Left hindlimb (tissue), 1 donor: Measurements from ENCODE around the gene OTUD1.

Experiments
- DNase-seq: peaks from one replicate; pipeline ENCODE4 v3.0.0-alpha.2; 2018

The OTUD1 gene

DNA sequence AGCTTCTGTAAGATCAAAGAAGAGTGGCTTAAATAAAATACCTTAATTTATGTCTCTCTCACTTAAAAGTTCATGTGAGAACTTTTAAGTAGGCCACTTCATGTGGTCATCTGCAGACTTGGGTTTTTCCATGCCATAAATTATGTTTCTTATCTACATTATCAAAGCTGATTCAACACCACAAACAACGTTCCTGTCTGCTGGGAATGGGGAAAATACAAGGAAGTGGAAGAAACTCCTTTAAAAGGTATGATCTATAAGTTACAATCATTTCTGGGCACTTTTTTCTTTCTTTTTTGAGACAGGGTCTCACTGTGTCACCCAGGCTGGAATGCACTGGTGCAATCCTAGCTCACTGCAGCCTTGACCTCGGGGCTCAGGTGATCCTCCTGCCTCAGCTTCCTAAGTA, 16.9 kb upstream of the OTUD1 start:
- DNase-seq = no peak

DNA sequence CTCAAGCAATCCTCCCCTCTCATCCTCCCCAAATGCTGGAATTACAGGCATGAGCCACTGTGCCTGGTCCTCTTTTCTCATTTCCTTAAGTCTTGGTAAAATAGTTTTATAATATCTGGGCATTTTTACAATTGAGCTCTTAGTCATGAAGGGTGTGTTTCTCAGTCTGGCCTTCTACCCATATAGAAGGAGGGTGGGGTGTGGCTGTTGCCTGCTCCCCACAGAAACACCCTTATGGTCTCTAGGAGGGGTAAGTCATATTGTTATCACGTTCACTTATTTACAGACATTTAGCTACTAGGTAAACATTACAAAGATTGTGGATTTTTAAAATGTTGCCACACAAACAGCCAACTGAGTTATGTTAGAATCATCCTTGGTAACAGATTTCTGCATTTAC, 6.7 kb upstream of the OTUD1 start:
- no peak for DNase-seq

DNA sequence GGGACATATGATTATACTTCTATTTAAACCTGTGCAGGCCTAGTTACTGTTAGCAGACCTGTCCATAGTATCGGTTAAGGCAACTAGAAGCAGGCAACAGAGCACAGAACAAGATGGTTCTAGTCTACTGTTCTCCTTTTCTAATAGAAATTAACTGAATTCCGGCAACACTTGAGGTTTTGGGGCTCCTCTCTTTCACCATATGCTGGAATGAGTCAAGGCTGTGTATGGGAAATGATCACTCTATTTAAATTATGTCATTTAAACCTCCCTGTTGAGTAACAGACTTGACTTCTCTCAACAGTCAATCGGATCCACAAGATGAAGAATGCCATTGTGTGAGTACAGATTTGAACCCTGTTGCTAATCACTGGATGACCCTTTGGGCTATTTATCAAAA, 6.2 kb upstream of the OTUD1 start:
- no peak for DNase-seq

- DNase-seq = no peak
Observed at GRCh38 chr10:23433701-23434100, 5.2 kb upstream of the OTUD1 start.

GRCh38 chr10:23435378-23435777, 3.5 kb upstream of the OTUD1 start:
- no peak for DNase-seq

DNA sequence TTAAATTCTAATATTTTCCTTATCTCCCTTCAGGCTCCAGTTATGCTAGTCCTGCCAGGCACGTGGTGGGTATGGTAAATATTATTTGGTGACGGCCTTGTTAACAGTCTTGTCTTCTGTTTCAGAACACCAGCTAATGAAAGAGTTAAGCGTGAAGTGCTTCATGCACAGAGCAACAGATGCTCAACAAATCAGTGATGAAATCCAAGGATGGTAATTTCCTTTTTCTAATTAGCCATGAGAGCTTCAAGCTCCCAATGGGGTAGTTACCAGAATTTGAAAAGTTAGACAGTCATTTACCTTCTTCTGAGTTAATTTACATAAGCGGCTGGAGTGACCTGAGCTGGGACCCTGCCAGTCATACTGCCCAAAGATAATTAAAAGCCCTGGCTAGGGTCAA, 1.9 kb upstream of the OTUD1 start:
- DNase-seq = no peak

GRCh38 chr10:23437963-23438546, 820 bp upstream of the OTUD1 start:
- no peak for DNase-seq

DNA sequence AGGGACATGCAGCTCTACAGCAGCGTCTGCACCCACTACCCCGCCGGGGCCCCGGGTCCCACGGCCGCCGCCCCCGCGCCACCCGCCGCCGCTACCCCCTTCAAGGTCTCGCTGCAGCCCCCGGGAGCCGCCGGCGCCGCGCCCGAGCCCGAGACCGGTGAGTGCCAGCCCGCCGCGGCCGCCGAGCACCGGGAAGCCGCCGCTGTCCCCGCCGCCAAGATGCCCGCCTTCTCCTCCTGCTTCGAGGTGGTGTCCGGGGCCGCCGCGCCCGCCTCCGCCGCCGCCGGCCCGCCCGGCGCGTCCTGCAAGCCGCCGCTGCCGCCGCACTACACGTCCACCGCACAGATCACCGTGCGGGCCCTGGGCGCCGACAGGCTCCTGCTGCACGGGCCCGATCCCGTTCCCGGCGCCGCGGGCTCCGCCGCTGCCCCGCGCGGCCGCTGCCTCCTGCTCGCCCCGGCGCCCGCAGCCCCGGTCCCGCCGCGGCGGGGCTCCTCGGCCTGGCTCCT, 631 bp downstream of the OTUD1 start:
- DNase-seq = no peak

- peak; percentile 42 for DNase-seq
Observed at GRCh38 chr10:23439961-23440889, 1.4 kb downstream of the OTUD1 start.

DNA sequence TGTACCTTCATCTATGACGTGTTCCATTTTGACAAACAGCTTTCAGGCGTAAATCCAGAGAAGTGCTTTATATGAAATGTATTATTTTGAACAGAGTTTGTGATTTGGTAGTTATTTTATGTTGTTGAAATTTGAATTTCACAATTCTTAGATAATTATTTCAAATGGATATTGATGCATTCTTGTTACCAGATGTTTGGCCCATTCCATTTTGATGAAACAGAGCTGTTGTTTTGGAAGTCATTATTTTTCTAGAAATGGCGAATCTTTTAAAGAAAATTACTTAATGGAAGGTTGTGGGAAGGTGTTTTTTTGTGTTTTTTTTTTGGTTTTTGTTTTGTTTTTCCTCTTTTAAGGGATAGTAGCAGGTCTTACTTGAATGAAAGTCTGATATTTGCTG, 2.4 kb downstream of the OTUD1 start:
- DNase-seq = no peak

DNA sequence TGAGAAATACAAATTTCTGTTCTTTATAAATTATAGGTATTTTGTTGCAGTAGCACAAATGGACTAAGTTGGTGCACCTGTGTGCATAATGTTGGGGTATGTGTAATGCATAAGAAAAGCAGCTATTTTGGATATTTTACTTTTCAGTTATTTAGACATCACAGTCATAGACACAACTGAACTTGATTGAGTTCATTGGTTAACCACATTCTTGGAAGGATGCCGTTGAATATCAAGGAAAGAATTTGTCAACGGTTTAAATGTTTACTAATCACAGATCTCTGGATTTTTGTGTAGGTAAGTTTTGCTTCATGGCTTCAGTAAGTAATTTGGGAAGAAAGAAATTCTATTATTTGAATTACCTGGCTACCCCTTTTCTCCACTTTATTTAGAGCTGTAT, 4.1 kb downstream of the OTUD1 start:
- DNase-seq = no peak

- no peak for DNase-seq
Observed at GRCh38 chr10:23445591-23445990, 6.7 kb downstream of the OTUD1 start.

DNA sequence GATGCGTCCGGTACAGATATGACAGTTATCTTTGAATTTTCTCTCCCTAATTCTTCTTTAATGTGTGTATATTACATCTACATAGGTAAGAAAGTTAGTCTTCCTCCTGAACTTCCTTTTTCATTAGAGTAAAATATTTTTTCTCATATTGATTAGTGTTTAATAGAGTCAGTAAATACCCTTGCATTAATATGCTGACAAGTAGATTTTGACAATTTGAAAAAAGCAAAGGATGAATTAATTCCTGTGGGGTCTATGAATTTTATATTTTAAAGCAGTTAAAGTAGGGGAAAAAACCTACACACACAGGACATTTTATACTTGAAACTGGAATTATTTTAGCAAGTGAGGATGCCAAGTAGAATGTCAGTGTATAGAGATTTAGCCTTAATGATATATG, 9.4 kb downstream of the OTUD1 start:
- DNase-seq = no peak

DNA sequence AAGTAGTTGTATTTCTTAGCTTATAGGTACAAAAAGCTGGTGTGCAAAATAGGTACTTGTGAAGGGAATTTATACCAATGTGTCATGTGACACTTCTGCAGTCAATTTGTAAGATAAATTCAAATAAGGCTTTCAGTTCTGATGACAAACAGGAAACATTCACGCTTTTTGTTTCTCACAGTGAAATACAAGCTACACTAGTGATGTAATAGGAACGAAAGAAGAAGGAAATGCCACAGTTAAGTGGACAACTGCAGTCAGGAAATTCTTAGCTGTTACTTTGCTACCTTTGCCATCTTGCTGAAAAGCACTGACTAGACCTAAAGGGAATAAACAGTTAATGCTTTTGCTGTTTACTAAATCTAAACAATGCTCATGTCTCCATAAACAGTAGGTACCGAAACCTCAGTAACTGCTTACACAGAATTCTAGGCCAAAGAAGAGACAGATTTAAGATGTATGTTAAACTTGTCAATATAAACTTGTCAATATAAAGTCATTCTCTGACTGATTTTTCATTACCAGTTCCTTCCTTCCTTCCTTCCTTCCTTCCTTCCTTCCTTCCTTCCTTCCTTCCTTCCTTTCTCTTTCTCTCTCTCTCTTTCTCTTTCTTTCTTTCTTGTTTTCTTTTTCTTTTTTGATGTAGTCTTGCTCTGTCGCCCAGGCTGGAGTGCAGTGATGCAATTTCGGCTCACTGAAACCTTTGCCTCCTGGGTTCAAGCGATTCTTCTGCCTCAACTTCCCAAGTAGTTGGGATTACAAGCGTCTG, 10.1 kb downstream of the OTUD1 start:
- DNase-seq = no peak

DNA sequence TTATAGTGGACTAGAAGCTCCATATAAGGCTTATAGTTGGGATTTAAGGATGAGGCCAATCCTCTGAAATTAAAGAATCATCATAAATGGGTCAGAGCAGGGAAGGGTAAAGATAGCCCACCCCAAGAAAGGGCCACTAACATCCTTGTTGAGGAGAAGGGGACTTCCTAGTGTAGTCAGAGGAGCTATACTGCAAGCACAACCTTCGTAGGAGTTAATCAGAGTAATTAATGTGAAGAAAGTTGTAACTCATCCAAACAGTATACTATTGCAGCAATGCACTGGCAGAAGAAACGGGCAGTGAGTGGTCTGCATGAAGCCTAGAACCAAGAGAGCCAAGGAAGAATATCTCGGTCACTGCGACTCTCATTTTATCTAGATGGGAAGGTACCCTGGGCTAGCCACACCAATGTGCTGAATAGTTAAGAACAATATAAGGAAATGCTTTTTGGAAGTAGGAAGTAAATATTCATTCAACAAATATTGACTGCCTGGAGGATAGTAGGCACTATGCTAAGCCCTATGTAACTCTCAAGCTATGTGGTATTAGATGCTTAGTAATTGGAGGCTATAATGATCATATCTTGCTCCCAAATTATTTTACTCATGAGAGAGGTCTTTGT, 13.3 kb downstream of the OTUD1 start:
- DNase-seq = no peak

DNA sequence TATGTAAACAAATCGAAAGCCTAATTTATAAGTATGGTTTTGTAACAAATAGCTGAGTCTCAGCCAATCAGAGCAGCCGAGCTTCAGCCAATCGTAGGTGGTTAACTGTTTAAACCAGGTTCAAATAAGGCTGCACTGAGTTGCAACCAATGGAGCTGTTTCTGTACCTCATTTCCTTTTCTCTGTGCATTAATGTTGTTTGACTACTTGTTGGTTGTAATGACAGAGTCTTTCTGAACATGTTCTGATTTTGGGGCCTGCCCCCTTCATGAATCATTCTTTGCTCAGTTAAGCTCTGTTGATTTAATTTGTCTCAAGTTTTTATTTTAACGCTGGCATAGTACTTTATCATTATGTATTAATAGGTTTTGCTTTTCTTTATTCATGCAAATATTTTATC, 14.6 kb downstream of the OTUD1 start:
- DNase-seq = no peak

GRCh38 chr10:23457632-23458417, 18.9 kb downstream of the OTUD1 start:
- DNase-seq = no peak

DNA sequence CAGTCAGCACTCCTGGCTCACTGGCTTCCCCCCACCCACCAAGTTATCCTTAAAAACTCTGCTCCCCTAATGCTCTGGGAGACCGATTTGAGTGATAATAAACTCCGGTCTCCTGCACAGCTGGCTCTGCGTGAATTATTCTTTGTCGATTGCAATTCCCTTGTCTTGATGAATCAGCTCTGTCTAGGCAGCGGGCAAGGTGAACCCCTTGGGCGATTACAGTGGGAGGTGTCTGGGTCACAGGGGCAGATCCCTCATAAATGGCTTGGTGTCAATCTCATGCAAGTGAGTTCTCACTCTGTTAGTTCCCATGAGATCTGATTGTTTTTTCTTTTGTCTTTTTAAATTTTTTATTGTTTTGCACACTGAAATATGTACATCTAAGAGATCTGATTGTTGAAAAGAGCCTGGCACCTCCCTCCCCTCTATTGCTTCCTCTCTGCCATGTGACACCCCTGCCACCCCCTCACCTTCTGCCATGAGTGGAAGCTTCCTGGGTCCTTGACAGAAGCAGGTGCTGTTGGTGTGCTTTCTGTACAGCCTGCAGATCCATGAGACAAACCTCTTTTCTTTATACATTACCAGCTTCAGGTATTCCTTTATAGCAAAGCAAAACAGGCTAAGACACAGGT, 20.5 kb downstream of the OTUD1 start:
- DNase-seq = no peak

DNA sequence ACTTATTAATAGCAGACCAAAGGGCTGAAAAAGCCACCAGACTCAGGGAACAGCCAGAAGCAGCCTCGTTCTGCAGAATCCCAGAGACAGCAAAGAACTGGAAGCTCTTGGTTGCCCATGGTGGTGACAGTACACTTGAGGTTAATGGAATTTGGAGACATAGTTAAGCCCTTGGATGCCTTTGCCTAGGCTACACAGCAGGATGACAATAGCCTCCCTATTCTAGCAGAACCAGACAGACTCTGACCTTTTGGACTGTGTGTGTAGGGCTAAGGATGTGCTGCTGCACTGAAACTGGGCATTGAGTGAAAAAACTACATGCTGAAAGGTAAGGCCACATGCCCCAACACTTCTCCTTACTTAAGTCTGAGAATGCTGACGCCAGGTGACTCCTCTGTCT, 22.7 kb downstream of the OTUD1 start:
- DNase-seq = no peak

- DNase-seq = no peak
Observed at GRCh38 chr10:23467012-23467411, 28.1 kb downstream of the OTUD1 start.

DNA sequence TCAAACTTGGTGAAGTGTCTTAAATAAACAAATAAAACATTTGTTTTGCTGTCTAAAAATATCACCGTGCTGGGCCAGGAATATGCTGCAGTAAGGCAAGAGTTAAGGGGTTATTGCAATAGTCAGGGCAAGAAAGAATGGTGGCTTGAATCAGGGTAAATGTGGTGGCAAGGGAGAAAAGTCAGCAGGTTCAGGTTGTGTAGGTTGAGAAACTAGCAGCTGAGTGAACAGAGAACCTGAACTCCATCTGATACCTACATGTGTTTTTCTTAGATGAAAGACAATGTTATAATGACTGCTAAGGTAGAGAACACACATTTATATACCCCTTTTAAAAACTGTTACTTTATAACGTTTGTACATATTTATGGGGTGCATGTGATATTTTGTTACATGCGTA, 28.7 kb downstream of the OTUD1 start:
- no peak for DNase-seq
